ENCODE results near the gene PPP4R3A. TPM values are rescaled to one million over a fixed set of nuclear protein-coding genes. Genes with fewer than 3 reads are reported as not detected.

PPP4R3A gene
- total and polyA plus RNA-seq, 2 donors from 2014 or later: 29.0 to 86.5 TPM

- no peak for FAIRE-seq
- peaks cover 0 to 6% (median 2%) of the 10 kb centered on the region in 3 donors for H3K4me1 ChIP-seq (ENCODE audit: control insufficient read depth in 2 of 3, insufficient read depth in 2 of 3, low read depth in 1 of 3, low read length in 3 of 3)
- no peak for TF ChIP-seq CTCF (IDR thresholded peaks at IDR 0.05; ENCODE audit: borderline replicate concordance, extremely low read depth, insufficient read depth)
- DNase-seq: no peak
- H3K27ac ChIP-seq (ENCODE audit: low read depth in 2 of 2, low read length in 2 of 2): no peak overlapping the region
- H3K4me3 ChIP-seq (ENCODE audit: low read length in 3 of 3): no peak overlapping the region
- no peak overlapping the region for H3K9ac ChIP-seq (ENCODE audit: low read length in 3 of 3)
- intact Hi-C loops (cut with DNase I): no loop called here
- H3K9me3 ChIP-seq (ENCODE audit: control insufficient read depth in 2 of 3, insufficient read depth in 1 of 3, low read length in 3 of 3): no peaks in the 10 kb centered on the region
- peaks cover 18 to 39% (median 27%) of the 10 kb centered on the region in 3 donors for H3K36me3 ChIP-seq (ENCODE audit: control insufficient read depth in 2 of 3, insufficient read depth in 3 of 3, low read length in 3 of 3)
- no peaks in the 10 kb centered on the region for H3K27me3 ChIP-seq (ENCODE audit: control insufficient read depth, insufficient read depth, low read length)
Observed at GRCh38 chr14:91470216-91470615, 39.9 kb downstream of the PPP4R3A start.

- no peak overlapping the region for H3K27ac ChIP-seq (ENCODE audit: low read depth in 2 of 2, low read length in 2 of 2)
- H3K4me3 ChIP-seq (ENCODE audit: low read length in 3 of 3): no peak overlapping the region
- H3K36me3 ChIP-seq (ENCODE audit: control insufficient read depth in 2 of 3, insufficient read depth in 3 of 3, low read length in 3 of 3): peaks cover 16 to 50% (median 28%) of the 10 kb centered on the region in 3 donors
- H3K27me3 ChIP-seq (ENCODE audit: control insufficient read depth, insufficient read depth, low read length): no peaks in the 10 kb centered on the region
- TF ChIP-seq CTCF (IDR thresholded peaks at IDR 0.05; ENCODE audit: borderline replicate concordance, extremely low read depth, insufficient read depth): no peak
- no peaks in the 10 kb centered on the region for H3K9me3 ChIP-seq (ENCODE audit: control insufficient read depth in 2 of 3, insufficient read depth in 1 of 3, low read length in 3 of 3)
- intact Hi-C loops (cut with DNase I): no loop called here
- H3K9ac ChIP-seq (ENCODE audit: low read length in 3 of 3): no peak overlapping the region
- peaks cover 0 to 6% (median 2%) of the 10 kb centered on the region in 3 donors for H3K4me1 ChIP-seq (ENCODE audit: control insufficient read depth in 2 of 3, insufficient read depth in 2 of 3, low read depth in 1 of 3, low read length in 3 of 3)
- peak in 3 of 5 donors; percentile 53 to 77 (median 66) for DNase-seq
- no peak for FAIRE-seq
Observed at GRCh38 chr14:91466192-91466591, 43.9 kb downstream of the PPP4R3A start.

GRCh38 chr14:91464615-91465205 is 45.4 kb downstream of the PPP4R3A start:
- no peak for FAIRE-seq
- Histone ChIP-seq H3K4me1 (ENCODE audit: control insufficient read depth in 2 of 3, insufficient read depth in 2 of 3, low read depth in 1 of 3, low read length in 3 of 3) (peaks cover 0 to 6% (median 2%) of the 10 kb centered on the region in 3 donors), H3K36me3 (ENCODE audit: control insufficient read depth in 2 of 3, insufficient read depth in 3 of 3, low read length in 3 of 3) (peaks cover 14 to 49% (median 23%) of the 10 kb centered on the region in 3 donors), H3K9ac (ENCODE audit: low read length in 3 of 3) (no peak overlapping the region), H3K27me3 (ENCODE audit: control insufficient read depth, insufficient read depth, low read length) (no peaks in the 10 kb centered on the region), H3K4me3 (ENCODE audit: low read length in 3 of 3) (no peak overlapping the region), H3K27ac (ENCODE audit: low read depth in 2 of 2, low read length in 2 of 2) (no peak overlapping the region), H3K9me3 (ENCODE audit: control insufficient read depth in 2 of 3, insufficient read depth in 1 of 3, low read length in 3 of 3) (no peaks in the 10 kb centered on the region)
- intact Hi-C loops (cut with DNase I): no loop called here
- DNase-seq: no peak
- no peak for TF ChIP-seq CTCF (IDR thresholded peaks at IDR 0.05; ENCODE audit: borderline replicate concordance, extremely low read depth, insufficient read depth)

Data from kidney (tissue), 14 donors.